Measurements from ENCODE around the gene SLC29A1.

- TF ChIP-seq CTCF (conservative IDR thresholded peaks at IDR 0.05) (no peak), EZH2 (IDR thresholded peaks at IDR 0.05; ENCODE audit: low read depth) (no peak)
Observed at GRCh38 chr6:44265722-44266233, 42.4 kb downstream of the SLC29A1 start.

Data from PC-9 (cell line).